Fibroblast of lung (primary cell): ENCODE measurements around the gene LAT.
"Not testable (repeated sequence)": the region's sequence is repeated elsewhere in the genome, so short reads cannot be mapped to it uniquely, and the experiment has no call there.

Experiments
- EZH2 ChIP-seq: IDR thresholded peaks from 2 replicates; pipeline ENCODE4 v1.5.1; 2012; ENCODE audit warnings: low read length, control low read depth, mild to moderate bottlenecking; ENCODE audit errors: missing control alignments
- TF ChIP-seq, protein P1 (sequence below), 2 donors: IDR thresholded peaks in 1 of 2; conservative IDR thresholded peaks in 1 of 2; 1 replicate in 1 of 2; 2 replicates in 1 of 2; pipeline ENCODE4 v1.5.1; 2011 to 2012; ENCODE audit warnings: low read length in 2 of 2, control low read depth in 1 of 2, inconsistent platforms in 1 of 2, low read depth in 1 of 2, mild to moderate bottlenecking in 1 of 2

- TF ChIP-seq, protein P1, sequence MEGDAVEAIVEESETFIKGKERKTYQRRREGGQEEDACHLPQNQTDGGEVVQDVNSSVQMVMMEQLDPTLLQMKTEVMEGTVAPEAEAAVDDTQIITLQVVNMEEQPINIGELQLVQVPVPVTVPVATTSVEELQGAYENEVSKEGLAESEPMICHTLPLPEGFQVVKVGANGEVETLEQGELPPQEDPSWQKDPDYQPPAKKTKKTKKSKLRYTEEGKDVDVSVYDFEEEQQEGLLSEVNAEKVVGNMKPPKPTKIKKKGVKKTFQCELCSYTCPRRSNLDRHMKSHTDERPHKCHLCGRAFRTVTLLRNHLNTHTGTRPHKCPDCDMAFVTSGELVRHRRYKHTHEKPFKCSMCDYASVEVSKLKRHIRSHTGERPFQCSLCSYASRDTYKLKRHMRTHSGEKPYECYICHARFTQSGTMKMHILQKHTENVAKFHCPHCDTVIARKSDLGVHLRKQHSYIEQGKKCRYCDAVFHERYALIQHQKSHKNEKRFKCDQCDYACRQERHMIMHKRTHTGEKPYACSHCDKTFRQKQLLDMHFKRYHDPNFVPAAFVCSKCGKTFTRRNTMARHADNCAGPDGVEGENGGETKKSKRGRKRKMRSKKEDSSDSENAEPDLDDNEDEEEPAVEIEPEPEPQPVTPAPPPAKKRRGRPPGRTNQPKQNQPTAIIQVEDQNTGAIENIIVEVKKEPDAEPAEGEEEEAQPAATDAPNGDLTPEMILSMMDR (conservative IDR thresholded peaks at IDR 0.05 in 1 of 2, IDR thresholded peaks at IDR 0.05 in 1 of 2; ENCODE audit: low read depth in 1 of 2, low read length in 2 of 2) = not testable (repeated sequence)
- not testable (repeated sequence) for TF ChIP-seq EZH2
Observed at GRCh38 chr16:29004496-29005139, 19.8 kb downstream of the LAT start.
